ENCODE data around the gene GLB1L2.
"Not testable (repeated sequence)": the region's sequence is repeated elsewhere in the genome, so short reads cannot be mapped to it uniquely, and the experiment has no call there.

Gene GLB1L2

DNA sequence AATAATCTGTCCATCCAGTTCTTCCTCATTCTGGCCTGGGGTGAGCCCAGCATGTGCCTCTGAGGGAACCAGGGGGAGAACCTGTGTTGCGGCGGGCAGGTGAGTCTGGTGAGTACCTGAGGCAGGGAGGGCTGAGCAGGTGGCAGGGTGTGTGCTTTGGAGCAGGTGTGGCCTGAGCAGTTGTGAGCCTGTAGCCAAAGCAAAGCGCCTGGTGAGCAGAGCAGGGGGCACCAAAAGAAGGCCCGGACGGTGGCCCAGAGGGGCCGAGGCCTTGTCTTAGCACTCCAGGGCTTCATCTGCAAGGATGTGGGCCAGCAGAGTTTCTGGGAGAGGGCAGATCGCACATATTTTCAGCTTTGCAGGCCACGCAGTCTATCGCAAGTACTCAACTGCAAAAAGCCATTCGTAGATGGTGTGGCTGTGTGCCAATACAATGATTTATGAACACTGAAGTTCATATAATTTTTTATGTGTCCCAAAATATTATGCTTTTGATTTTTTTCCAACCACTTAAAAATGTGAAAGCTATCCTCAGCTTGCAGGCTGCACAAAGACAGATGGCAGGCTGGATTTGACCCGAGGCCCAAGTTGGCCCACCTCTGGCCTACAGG lies 8.7 kb downstream of the GLB1L2 start:
- TF ChIP-seq SP1 (IDR thresholded peaks at IDR 0.05) (no peak), NFRKB (IDR thresholded peaks at IDR 0.05) (no peak), FOXA1 (IDR thresholded peaks at IDR 0.05) (no peak)
- CTCF ChIA-PET, result no interaction called here
- DNase-seq (ENCODE audit: extremely low spot score), result no peak
- POLR2A ChIA-PET, result no interaction called here

DNA sequence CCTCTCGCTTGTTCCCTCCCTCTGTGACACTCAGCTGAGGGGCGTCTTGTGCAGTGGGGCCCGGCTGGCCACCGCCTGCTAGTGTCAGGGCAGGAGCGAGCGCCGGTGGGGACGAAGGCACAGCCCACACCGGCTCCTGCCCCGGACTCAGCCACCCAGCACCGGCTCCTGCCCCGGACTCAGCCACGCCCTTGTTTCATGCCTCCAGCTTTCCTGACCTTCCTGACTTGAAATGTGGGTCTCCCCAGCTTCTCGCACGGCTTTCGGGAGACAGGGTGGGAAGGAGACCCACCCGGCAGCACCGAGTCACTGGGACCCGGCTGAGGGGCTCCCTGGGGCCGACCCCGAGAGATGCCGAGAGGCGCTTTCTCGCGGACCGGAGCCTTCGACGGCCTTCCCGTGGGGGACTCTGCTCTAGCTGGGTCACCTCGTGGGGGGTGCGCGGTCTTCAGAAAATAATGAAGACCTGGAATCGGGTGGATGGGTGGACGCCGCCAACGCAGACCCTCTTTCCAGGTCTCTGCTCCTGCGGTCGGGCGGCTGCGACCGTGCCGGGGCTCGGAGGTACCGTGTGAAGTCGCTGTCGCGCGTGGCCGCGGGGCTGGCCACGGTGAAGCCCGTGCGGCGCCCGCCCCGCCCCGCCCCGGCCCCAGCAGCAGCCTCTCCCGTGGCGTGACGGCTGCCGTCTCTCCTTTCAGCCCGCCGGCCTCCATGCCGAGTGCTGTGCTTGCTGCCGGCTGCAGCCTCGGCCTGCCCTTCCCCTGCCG lies 10.2 kb downstream of the GLB1L2 start:
- CTCF ChIA-PET, result no interaction called here
- no peak for DNase-seq (ENCODE audit: extremely low spot score)
- TF ChIP-seq SUZ12 (IDR thresholded peaks at IDR 0.05), result no peak
- TF ChIP-seq, protein P1, sequence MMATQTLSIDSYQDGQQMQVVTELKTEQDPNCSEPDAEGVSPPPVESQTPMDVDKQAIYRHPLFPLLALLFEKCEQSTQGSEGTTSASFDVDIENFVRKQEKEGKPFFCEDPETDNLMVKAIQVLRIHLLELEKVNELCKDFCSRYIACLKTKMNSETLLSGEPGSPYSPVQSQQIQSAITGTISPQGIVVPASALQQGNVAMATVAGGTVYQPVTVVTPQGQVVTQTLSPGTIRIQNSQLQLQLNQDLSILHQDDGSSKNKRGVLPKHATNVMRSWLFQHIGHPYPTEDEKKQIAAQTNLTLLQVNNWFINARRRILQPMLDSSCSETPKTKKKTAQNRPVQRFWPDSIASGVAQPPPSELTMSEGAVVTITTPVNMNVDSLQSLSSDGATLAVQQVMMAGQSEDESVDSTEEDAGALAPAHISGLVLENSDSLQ (IDR thresholded peaks at IDR 0.05), result no peak
- no peak for TF ChIP-seq HDGF (IDR thresholded peaks at IDR 0.05; ENCODE audit: borderline replicate concordance)
- TF ChIP-seq TARDBP (IDR thresholded peaks at IDR 0.05), result no peak
- TF ChIP-seq L3MBTL2 (conservative IDR thresholded peaks at IDR 0.05), result no peak
- no peak for TF ChIP-seq ELF4 (IDR thresholded peaks at IDR 0.05)
- no peak for TF ChIP-seq FOXA1 (IDR thresholded peaks at IDR 0.05)
- TF ChIP-seq CTBP1 (IDR thresholded peaks at IDR 0.05; ENCODE audit: borderline replicate concordance), result no peak
- no peak for TF ChIP-seq ZNF384 (IDR thresholded peaks at IDR 0.05)
- POLR2A ChIA-PET, result no interaction called here

DNA sequence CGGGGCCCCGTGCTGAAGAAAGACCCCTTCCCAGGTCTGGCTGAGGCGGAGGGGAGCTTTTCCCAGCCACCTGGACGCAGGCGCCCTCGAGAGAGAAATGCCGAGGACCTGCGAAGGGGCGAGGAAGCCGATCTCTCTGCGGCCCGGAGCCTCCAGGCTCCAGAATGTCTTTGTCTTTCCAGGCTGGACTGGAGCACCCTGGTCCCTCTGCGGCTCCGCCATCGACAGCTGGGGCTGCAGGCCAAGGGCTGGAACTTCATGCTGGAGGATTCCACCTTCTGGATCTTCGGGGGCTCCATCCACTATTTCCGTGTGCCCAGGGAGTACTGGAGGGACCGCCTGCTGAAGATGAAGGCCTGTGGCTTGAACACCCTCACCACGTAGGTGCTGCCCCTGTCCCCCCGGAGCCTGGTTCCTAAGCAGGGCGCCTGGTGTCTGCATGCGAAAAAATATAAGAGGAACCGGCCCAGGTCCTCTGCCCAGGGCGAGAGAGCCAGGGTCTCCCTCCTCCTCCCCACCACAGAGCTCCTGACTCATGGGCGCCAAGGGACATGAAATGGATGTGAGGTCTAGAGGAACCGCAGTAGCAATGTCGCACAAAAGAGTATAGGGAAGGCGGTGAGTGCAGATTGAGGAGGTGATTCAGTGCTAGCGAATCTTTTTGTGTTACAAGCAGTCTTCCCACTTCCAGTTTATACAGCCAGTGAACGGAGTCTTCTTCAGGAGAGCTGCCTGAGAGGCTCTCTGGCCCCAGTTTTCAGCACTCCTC lies 11.0 kb downstream of the GLB1L2 start:
- no peak for TF ChIP-seq FOXM1 (IDR thresholded peaks at IDR 0.05; ENCODE audit: borderline replicate concordance)
- no peak for TF ChIP-seq CTBP1 (IDR thresholded peaks at IDR 0.05; ENCODE audit: borderline replicate concordance)
- no peak for TF ChIP-seq FOXK2 (IDR thresholded peaks at IDR 0.05)
- TF ChIP-seq, protein P1 (IDR thresholded peaks at IDR 0.05), result no peak
- no peak for TF ChIP-seq SP1 (IDR thresholded peaks at IDR 0.05)
- TF ChIP-seq ELF4 (IDR thresholded peaks at IDR 0.05), result no peak
- no peak for TF ChIP-seq SUZ12 (IDR thresholded peaks at IDR 0.05)
- no peak for TF ChIP-seq LEF1 (IDR thresholded peaks at IDR 0.05; ENCODE audit: borderline replicate concordance)
- no peak for TF ChIP-seq ZNF384 (IDR thresholded peaks at IDR 0.05)
- TF ChIP-seq HDGF (IDR thresholded peaks at IDR 0.05; ENCODE audit: borderline replicate concordance), result no peak
- no peak for TF ChIP-seq ARNT (IDR thresholded peaks at IDR 0.05)
- TF ChIP-seq BHLHE40 (IDR thresholded peaks at IDR 0.05; ENCODE audit: borderline replicate concordance), result no peak
- no peak for TF ChIP-seq FOXA1 (IDR thresholded peaks at IDR 0.05)
- no peak for TF ChIP-seq TARDBP (IDR thresholded peaks at IDR 0.05)
- TF ChIP-seq L3MBTL2 (conservative IDR thresholded peaks at IDR 0.05), result no peak
- TF ChIP-seq NFRKB (IDR thresholded peaks at IDR 0.05), result no peak
- no peak for DNase-seq (ENCODE audit: extremely low spot score)
- POLR2A ChIA-PET, result no interaction called here
- CTCF ChIA-PET, result no interaction called here

DNA sequence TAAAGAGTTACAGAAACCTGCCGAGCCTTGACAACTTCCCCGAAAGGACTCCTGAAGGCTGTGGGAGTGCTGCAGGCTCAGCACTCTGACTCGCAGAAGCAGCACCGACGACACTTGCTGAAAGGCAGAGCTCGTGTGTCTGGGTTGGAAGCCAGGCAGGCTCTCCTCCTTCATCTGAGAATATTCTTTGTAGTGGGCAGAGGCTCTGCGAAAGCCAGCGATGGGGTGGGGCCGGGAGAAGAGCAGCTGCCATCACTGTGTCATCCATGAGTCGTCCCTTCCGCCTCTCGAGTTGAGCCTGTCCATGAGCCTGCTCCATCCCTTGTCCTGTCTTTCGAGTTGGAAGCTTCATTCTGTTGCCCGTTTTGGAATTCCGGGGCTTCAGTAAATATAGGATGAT lies 11.9 kb downstream of the GLB1L2 start:
- ChIA-PET CTCF (no interaction called here), POLR2A (interaction anchor here (1.0 kb wide), 1 partner anchor 68 kb away, joined by 3 read pairs; the partner anchor contains the start of gene GLB1L3)
- no peak for DNase-seq (ENCODE audit: extremely low spot score)
- TF ChIP-seq NFRKB (IDR thresholded peaks at IDR 0.05) (no peak), HDGF (IDR thresholded peaks at IDR 0.05; ENCODE audit: borderline replicate concordance) (no peak), TARDBP (IDR thresholded peaks at IDR 0.05) (no peak), FOXA1 (IDR thresholded peaks at IDR 0.05) (no peak), FOXM1 (IDR thresholded peaks at IDR 0.05; ENCODE audit: borderline replicate concordance) (no peak), SUZ12 (IDR thresholded peaks at IDR 0.05) (no peak), SP1 (IDR thresholded peaks at IDR 0.05) (no peak), ARNT (IDR thresholded peaks at IDR 0.05) (no peak), L3MBTL2 (conservative IDR thresholded peaks at IDR 0.05) (no peak), ELF4 (IDR thresholded peaks at IDR 0.05) (no peak), BHLHE40 (IDR thresholded peaks at IDR 0.05; ENCODE audit: borderline replicate concordance) (no peak), FOXK2 (IDR thresholded peaks at IDR 0.05) (no peak), ZNF384 (IDR thresholded peaks at IDR 0.05) (no peak), CTBP1 (IDR thresholded peaks at IDR 0.05; ENCODE audit: borderline replicate concordance) (no peak), LEF1 (IDR thresholded peaks at IDR 0.05; ENCODE audit: borderline replicate concordance) (no peak)
- TF ChIP-seq, protein P1 (IDR thresholded peaks at IDR 0.05), result no peak

DNA sequence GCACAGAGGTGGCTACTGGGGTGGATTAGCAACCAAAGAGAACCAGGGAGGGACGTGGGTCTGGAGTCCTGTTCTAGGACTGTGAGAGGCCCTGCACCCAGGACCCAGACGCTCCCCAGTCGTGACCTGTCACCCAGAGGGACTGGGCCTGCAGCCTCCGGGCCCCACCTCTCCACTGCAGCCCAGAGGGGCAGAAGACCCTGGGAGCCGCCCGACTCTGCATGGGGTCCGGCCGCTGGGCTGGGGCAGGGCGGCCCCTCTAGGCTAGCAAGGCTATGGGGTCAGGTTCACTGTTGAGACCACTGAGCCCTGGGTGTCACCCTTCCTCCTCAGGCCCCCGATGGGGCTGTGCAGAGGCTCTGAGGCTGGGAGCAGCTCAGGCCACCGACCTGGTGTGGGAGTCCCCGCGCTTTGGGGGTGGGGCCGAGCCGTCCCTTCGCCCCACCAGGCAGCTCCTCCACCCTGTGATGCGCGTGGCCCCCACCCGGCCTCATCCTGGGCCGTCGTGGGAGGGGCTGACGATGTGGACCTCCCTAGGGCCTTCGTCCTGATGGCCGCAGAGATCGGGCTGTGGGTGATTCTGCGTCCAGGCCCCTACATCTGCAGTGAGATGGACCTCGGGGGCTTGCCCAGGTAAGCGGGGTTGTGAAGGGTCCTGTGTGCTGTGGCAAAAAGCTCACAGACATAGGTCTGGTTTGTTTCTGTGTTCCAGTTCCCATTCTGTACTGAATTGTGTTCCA lies 12.9 kb downstream of the GLB1L2 start:
- DNase-seq (ENCODE audit: extremely low spot score); CTCF ChIA-PET: not testable (repeated sequence)
- POLR2A ChIA-PET, result interaction anchor here (1.0 kb wide), 1 partner anchor 69 kb away, joined by 3 read pairs; the partner anchor contains the start of gene GLB1L3

DNA sequence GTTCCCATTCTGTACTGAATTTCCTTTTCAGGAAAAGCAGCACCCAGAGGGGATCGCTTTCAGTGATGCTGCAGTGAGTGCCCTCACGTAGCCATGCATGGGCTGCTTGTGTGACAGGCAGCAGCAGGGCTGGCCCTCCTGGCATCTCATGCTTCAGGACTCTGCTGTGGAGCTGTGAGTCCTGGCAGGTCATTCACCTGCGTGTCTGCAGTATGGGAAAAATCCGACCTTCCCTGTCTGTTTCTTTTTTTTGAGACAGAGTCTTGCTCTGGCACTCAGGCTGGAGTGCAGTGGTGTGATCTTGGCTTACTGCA lies 13.4 kb downstream of the GLB1L2 start:
- no peak for TF ChIP-seq FOXK2 (IDR thresholded peaks at IDR 0.05)
- TF ChIP-seq SUZ12 (IDR thresholded peaks at IDR 0.05), result no peak
- TF ChIP-seq LEF1 (IDR thresholded peaks at IDR 0.05; ENCODE audit: borderline replicate concordance), result no peak
- TF ChIP-seq HDGF (IDR thresholded peaks at IDR 0.05; ENCODE audit: borderline replicate concordance), result no peak
- no peak for TF ChIP-seq CTBP1 (IDR thresholded peaks at IDR 0.05; ENCODE audit: borderline replicate concordance)
- no peak for TF ChIP-seq ELF4 (IDR thresholded peaks at IDR 0.05)
- no peak for TF ChIP-seq ZNF384 (IDR thresholded peaks at IDR 0.05)
- TF ChIP-seq L3MBTL2 (conservative IDR thresholded peaks at IDR 0.05), result no peak
- no peak for TF ChIP-seq BHLHE40 (IDR thresholded peaks at IDR 0.05; ENCODE audit: borderline replicate concordance)
- TF ChIP-seq TARDBP (IDR thresholded peaks at IDR 0.05), result no peak
- TF ChIP-seq FOXM1 (IDR thresholded peaks at IDR 0.05; ENCODE audit: borderline replicate concordance), result no peak
- TF ChIP-seq NFRKB (IDR thresholded peaks at IDR 0.05), result no peak
- TF ChIP-seq, protein P1 (IDR thresholded peaks at IDR 0.05), result no peak
- no peak for TF ChIP-seq SP1 (IDR thresholded peaks at IDR 0.05)
- TF ChIP-seq ARNT (IDR thresholded peaks at IDR 0.05), result no peak
- TF ChIP-seq FOXA1 (IDR thresholded peaks at IDR 0.05), result no peak
- no peak for DNase-seq (ENCODE audit: extremely low spot score)
- ChIA-PET CTCF (no interaction called here), POLR2A (no interaction called here)
